Thyroid gland (tissue), 4 donors: ENCODE data around the gene BRD3. TPM values are rescaled to one million over a fixed set of nuclear protein-coding genes. Genes with fewer than 3 reads are reported as not detected.
A peak's percentile ranks its signal among the peaks of the same experiment; 100 is the strongest.
"Not testable (repeated sequence)": the region's sequence is repeated elsewhere in the genome, so short reads cannot be mapped to it uniquely, and the experiment has no call there.

ENCODE experiments used
- DNase-seq, 2 donors: peaks; one replicate each; pipeline ENCODE4 v3.0.0-alpha.2; 2019
- H3K27ac ChIP-seq, 3 donors: fragments of 200-600 bp; sonication (generic); 1 replicate in 2 of 3; 2 replicates in 1 of 3; pipeline ENCODE4 v1.5.1; 2016 to 2019; ENCODE audit warnings: mild to moderate bottlenecking in 1 of 3, moderate library complexity in 1 of 3
- H3K27me3 ChIP-seq: fragments of 200-600 bp; sonication (generic); one replicate; pipeline ENCODE4 v1.5.1; 2019
- H3K36me3 ChIP-seq, 2 donors: fragments of 200-600 bp; sonication (generic); one replicate each; pipeline ENCODE4 v1.5.1; 2016 to 2019
- H3K4me1 ChIP-seq, 2 donors: fragments of 200-600 bp; sonication (generic); one replicate each; pipeline ENCODE4 v1.5.1; 2017 to 2019
- H3K4me3 ChIP-seq, 3 donors: fragments of 200-600 bp; sonication (generic); replicated peaks in 1 of 3; 1 replicate in 2 of 3; 2 replicates in 1 of 3; pipeline ENCODE4 v1.5.1; 2016; ENCODE audit warnings: mild to moderate bottlenecking in 1 of 3
- H3K9me3 ChIP-seq: fragments of 200-600 bp; sonication (generic); one replicate; pipeline ENCODE4 v1.5.1; 2017
- CTCF ChIP-seq, 6 experiments: fragments of 200-600 bp in 3 of 6; fragments of 450-650 bp in 3 of 6; sonication (generic) in 3 of 6; IDR thresholded peaks; one replicate each; pipeline ENCODE4 v1.5.1; 2016 to 2019; ENCODE audit warnings: antibody characterized with exemption in 6 of 6, mild to moderate bottlenecking in 2 of 6, inconsistent platforms in 1 of 6, moderate library complexity in 1 of 6
- POLR2A ChIP-seq, 2 donors: fragments of 450-650 bp; IDR thresholded peaks; one replicate each; pipeline ENCODE4 v1.6.1; 2017; ENCODE audit warnings: antibody characterized with exemption in 2 of 2, mild to moderate bottlenecking in 2 of 2, moderate library complexity in 1 of 2
- WGBS, 2 donors: methylation state at CpG; one replicate each; pipeline ENCODE4 v1.1.5; 2017; 5-methylcytosine and 5-hydroxymethylcytosine counted together
- intact Hi-C: fragments of 100-400 bp; cut with DNase I; formaldehyde crosslinking; loops from one replicate; pipeline ENCODE4 v1.15.1; 2023
- total RNA-seq, 4 donors: library from RNA; depleted of rRNA; stranded (reverse); fragments of >200 nt; gene quantifications; one replicate each; pipeline ENCODE4 v1.2.3, GENCODE V29; 2016

The BRD3 gene
- total RNA-seq, 4 donors from 2014 or later = 21.6 to 42.7 (median 28.7) TPM

- intact Hi-C loops = no loop called here
- WGBS, 2 donors = 83 to 84% methylated on average over 6 of the region's 6 CpGs
- no peak for DNase-seq
These were observed 5.7 kb upstream of the BRD3 start for GRCh38 chr9:134073500-134073899.

GRCh38 chr9:134072683-134073082 is 4.9 kb upstream of the BRD3 start:
- H3K27ac ChIP-seq, intact Hi-C loops: not testable (repeated sequence)
- WGBS, 2 donors = 79 to 91% methylated on average over 7 of the region's 7 CpGs

More at GRCh38 chr9:134073500-134073899, 5.7 kb upstream of the BRD3 start:
- TF ChIP-seq POLR2A (IDR thresholded peaks at IDR 0.05) (no peak), CTCF (IDR thresholded peaks at IDR 0.05) (no peak)
- Histone ChIP-seq H3K36me3 (no peaks in the 10 kb centered on the region), H3K9me3 (no peaks in the 10 kb centered on the region), H3K4me1 (no peaks in the 10 kb centered on the region), H3K4me3 (no peak overlapping the region), H3K27ac (no peak overlapping the region), H3K27me3 (no peaks in the 10 kb centered on the region)

GRCh38 chr9:134071149-134071548 is 3.3 kb upstream of the BRD3 start:
- H3K27me3 ChIP-seq = no peaks in the 10 kb centered on the region
- no peak overlapping the region for H3K4me3 ChIP-seq
- no peak overlapping the region for H3K27ac ChIP-seq
- H3K36me3 ChIP-seq = no peaks in the 10 kb centered on the region
- intact Hi-C loops = no loop called here
- 95% methylated on average over 11 to 12 of the region's 12 CpGs for WGBS, 2 donors
- TF ChIP-seq CTCF (IDR thresholded peaks at IDR 0.05) (no peak), POLR2A (IDR thresholded peaks at IDR 0.05) (no peak)
- DNase-seq = no peak
- peaks cover 3% of the 10 kb centered on the region in 2 donors for H3K4me1 ChIP-seq
- H3K9me3 ChIP-seq = no peaks in the 10 kb centered on the region

More at GRCh38 chr9:134072683-134073082, 4.9 kb upstream of the BRD3 start:
- not testable (repeated sequence) for DNase-seq, H3K27me3 ChIP-seq, H3K9me3 ChIP-seq, H3K36me3 ChIP-seq, H3K4me1 ChIP-seq, H3K4me3 ChIP-seq

DNA sequence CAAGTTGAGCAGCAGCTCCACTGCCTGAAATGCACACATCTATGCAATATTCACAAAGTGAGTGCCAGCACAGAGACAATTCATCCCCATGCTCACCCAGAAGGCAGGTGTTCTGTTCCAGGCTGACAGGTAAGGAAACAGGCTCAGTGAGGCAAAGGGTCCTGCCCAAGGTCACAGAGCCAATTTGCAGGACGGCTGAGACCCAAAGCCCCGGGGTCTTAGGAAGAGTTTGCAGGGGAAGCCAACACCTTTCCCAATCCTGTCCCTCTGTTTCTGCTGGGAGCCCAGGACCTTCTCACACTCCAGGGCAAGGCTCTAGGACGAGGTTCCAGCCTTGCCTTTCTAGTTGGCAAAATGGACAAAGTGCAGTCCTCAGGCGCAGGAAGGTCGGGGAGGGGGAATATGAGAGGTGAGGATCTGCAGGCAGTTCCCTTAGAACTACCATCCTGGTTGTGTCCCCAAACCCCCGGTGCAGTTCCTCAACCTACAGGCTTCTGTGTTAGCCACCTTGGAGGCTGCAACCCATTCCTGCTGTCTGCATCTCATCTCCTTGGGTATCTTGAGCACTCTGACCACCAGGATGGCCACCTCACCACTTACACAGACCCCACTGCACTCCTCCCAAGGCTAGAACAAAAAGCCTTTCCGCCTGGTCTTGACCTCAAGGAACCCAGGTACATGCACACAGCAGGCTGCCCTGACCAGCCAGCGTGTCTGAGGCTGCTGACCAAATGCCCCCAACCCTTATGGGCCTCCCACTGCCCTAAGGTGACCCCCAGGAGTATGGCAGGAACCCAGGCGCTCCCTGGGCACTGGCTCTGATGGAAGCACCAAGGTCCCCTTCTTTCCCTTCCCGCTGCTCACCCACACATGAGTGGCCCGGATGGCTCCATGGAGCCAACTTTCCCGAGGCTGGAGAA is 1.9 kb upstream of the BRD3 start:
- WGBS, 2 donors = 65 to 77% methylated on average over 10 of the region's 12 CpGs
- Histone ChIP-seq H3K4me1 (peaks cover 15 to 17% of the 10 kb centered on the region in 2 donors), H3K4me3 (no peak overlapping the region), H3K36me3 (no peaks in the 10 kb centered on the region), H3K27ac (no peak overlapping the region), H3K27me3 (no peaks in the 10 kb centered on the region), H3K9me3 (no peaks in the 10 kb centered on the region)
- TF ChIP-seq CTCF (IDR thresholded peaks at IDR 0.05) = no peak
- intact Hi-C loops = loop anchor here (5.0 to 10.0 kb wide), 2 partner anchors 42 to 65 kb away; partner anchors contain the start of genes BRD3OS and WDR5
- DNase-seq = no peak

DNA sequence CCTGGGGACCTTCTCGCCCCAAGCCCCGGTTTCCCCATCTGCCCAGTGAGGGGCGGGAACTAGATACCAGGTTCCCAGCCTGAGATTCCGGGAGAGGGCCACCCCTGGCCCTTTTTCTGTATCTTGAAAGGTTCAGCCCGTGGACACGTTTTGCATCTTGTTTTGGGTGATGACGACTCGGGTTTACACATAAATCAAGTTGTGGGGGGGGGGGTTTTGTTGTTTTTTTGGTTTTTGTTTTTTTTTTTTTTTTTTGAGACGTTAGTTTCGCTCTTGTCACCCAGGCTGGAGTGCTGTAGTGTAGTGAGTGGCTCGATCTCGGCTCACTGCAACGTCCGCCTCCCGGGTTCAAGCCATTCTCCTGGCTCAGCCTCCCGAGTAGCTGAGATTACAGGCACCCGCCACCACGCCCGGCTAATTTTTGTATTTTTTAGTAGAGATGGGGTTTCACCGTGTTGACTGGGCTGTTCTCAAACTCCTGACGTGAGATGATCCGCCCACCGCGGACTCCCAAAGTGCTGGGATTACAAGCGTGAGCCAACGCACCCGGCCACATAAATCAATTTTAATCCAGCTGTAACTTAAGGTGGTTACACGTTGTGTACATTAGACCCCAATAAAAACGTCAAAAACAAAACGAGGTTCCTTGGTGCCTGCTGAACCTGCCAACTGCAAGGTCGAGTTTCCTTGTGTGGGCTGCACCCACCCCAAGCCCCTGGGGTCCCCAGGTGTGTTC is 1.1 kb upstream of the BRD3 start:
- H3K9me3 ChIP-seq = no peaks in the 10 kb centered on the region
- H3K27ac ChIP-seq = peak overlapping the region; percentile 95 to 98 (median 98)
- H3K27me3 ChIP-seq = no peaks in the 10 kb centered on the region
- intact Hi-C loops = loop anchor here (5.0 to 10.0 kb wide), 2 partner anchors 42 to 66 kb away; partner anchors contain the start of genes BRD3OS and WDR5
- H3K36me3 ChIP-seq = no peaks in the 10 kb centered on the region
- 20 to 29% methylated on average over 31 of the region's 31 CpGs for WGBS, 2 donors
- peak overlapping the region; percentile 62 to 65 (median 64) for H3K4me3 ChIP-seq
- peaks cover 17 to 18% of the 10 kb centered on the region in 2 donors for H3K4me1 ChIP-seq
- DNase-seq = peak in 1 of 2 donors; percentile 30
- TF ChIP-seq POLR2A (IDR thresholded peaks at IDR 0.05) (no peak), CTCF (IDR thresholded peaks at IDR 0.05) (no peak)
